ENCODE results near the gene RTF1. TPM values are rescaled to one million over a fixed set of nuclear protein-coding genes. Genes with fewer than 3 reads are reported as not detected.

The RTF1 gene
- total RNA-seq, 1 donor from 2014 or later = 27.9 TPM

GRCh38 chr15:41503669-41504010 is 86.7 kb downstream of the RTF1 start:
- Histone ChIP-seq H3K36me3 (ENCODE audit: control insufficient read depth, insufficient read depth, low read length) (no peaks in the 10 kb centered on the region), H3K4me3 (ENCODE audit: low read depth, low read length) (no peak overlapping the region), H3K27me3 (ENCODE audit: control insufficient read depth, insufficient read depth, low read length) (peaks cover 25% of the 10 kb centered on the region)
- TF ChIP-seq, protein P1, sequence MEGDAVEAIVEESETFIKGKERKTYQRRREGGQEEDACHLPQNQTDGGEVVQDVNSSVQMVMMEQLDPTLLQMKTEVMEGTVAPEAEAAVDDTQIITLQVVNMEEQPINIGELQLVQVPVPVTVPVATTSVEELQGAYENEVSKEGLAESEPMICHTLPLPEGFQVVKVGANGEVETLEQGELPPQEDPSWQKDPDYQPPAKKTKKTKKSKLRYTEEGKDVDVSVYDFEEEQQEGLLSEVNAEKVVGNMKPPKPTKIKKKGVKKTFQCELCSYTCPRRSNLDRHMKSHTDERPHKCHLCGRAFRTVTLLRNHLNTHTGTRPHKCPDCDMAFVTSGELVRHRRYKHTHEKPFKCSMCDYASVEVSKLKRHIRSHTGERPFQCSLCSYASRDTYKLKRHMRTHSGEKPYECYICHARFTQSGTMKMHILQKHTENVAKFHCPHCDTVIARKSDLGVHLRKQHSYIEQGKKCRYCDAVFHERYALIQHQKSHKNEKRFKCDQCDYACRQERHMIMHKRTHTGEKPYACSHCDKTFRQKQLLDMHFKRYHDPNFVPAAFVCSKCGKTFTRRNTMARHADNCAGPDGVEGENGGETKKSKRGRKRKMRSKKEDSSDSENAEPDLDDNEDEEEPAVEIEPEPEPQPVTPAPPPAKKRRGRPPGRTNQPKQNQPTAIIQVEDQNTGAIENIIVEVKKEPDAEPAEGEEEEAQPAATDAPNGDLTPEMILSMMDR (IDR thresholded peaks at IDR 0.05; ENCODE audit: insufficient read depth, low read length, poor library complexity, severe bottlenecking) = no peak
- DNase-seq (ENCODE audit: low read depth) = no peak

- no peaks in the 10 kb centered on the region for H3K36me3 ChIP-seq (ENCODE audit: control insufficient read depth, insufficient read depth, low read length)
- TF ChIP-seq, protein P1 (IDR thresholded peaks at IDR 0.05; ENCODE audit: insufficient read depth, low read length, poor library complexity, severe bottlenecking) = no peak
- H3K27me3 ChIP-seq (ENCODE audit: control insufficient read depth, insufficient read depth, low read length) = peaks cover 25% of the 10 kb centered on the region
- H3K4me3 ChIP-seq (ENCODE audit: low read depth, low read length) = no peak overlapping the region
- DNase-seq (ENCODE audit: low read depth) = no peak
Measured at GRCh38 chr15:41504751-41505492, 88.0 kb downstream of the RTF1 start.

- Histone ChIP-seq H3K36me3 (ENCODE audit: control insufficient read depth, insufficient read depth, low read length) (no peaks in the 10 kb centered on the region), H3K27me3 (ENCODE audit: control insufficient read depth, insufficient read depth, low read length) (peaks cover 28% of the 10 kb centered on the region), H3K4me3 (ENCODE audit: low read depth, low read length) (no peak overlapping the region)
- TF ChIP-seq, protein P1 (IDR thresholded peaks at IDR 0.05; ENCODE audit: insufficient read depth, low read length, poor library complexity, severe bottlenecking) = no peak
- no peak for DNase-seq (ENCODE audit: low read depth)
Measured at GRCh38 chr15:41505776-41506175, 88.9 kb downstream of the RTF1 start.

DNA sequence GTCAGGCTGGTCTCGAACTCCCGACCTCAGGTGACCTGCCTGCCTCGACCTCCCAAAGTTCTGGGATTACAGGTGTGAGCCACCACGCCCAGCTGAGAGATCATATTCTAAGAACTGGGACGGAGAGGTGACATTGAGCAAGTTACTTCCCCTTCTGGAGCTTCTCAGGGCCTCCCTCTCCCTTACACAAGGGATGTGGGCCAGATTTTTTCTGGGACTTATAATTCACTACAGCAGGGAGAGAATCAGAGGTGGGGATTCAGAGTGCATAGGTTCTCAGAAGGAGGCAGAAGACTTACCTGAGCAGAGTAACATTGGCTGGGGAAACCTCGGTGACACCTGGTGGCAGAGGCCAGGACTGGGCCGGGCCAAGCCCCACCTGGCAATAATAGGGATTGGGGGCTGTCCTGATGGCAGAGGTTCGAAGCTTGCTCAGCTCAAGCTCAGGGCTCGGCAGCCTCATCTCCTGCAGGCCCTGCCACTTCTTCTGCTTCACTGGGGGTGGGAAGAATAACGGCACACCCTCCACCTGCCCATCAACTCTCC is 90.0 kb downstream of the RTF1 start:
- TF ChIP-seq, protein P1 (IDR thresholded peaks at IDR 0.05; ENCODE audit: insufficient read depth, low read length, poor library complexity, severe bottlenecking) = no peak
- H3K4me3 ChIP-seq (ENCODE audit: low read depth, low read length) = no peak overlapping the region
- no peaks in the 10 kb centered on the region for H3K36me3 ChIP-seq (ENCODE audit: control insufficient read depth, insufficient read depth, low read length)
- H3K27me3 ChIP-seq (ENCODE audit: control insufficient read depth, insufficient read depth, low read length) = peaks cover 32% of the 10 kb centered on the region
- DNase-seq (ENCODE audit: low read depth) = no peak

DNA sequence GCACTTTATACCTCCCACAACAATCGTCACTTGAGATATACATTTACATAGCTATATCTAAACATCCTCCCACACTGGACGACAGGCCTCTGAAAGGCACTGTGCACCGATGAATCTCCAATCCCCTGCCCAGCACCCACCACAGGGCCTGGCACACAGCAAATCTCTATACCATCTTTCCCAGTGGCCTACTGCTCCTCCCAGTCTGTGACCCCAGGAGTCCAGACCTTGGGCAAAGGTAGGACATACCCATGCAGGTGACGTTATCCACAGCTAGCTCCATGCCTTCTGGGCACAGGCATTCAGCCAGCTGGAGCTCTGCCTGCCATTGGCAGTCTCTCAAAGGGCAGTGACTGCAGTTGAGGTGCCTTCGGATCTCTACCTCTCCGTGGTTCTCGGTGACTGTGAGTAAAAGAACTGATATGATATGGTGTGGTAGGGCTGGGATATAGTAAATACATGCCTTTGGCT is 91.0 kb downstream of the RTF1 start:
- DNase-seq (ENCODE audit: low read depth) = no peak
- Histone ChIP-seq H3K4me3 (ENCODE audit: low read depth, low read length) (no peak overlapping the region), H3K27me3 (ENCODE audit: control insufficient read depth, insufficient read depth, low read length) (peaks cover 32% of the 10 kb centered on the region), H3K36me3 (ENCODE audit: control insufficient read depth, insufficient read depth, low read length) (no peaks in the 10 kb centered on the region)
- TF ChIP-seq, protein P1 (IDR thresholded peaks at IDR 0.05; ENCODE audit: insufficient read depth, low read length, poor library complexity, severe bottlenecking) = no peak
